ENCODE measurements around the gene PRKCH. TPM values are rescaled to one million over a fixed set of nuclear protein-coding genes. Genes with fewer than 3 reads are reported as not detected.

Gene PRKCH
- polyA plus RNA-seq, 1 donor from 2014 or later = 2.0 TPM

GRCh38 chr14:61536661-61537562 lies 215.5 kb downstream of the PRKCH start:
- no peak for TF ChIP-seq EZH2 (IDR thresholded peaks at IDR 0.05; ENCODE audit: borderline replicate concordance, insufficient read depth, low read length, poor library complexity, severe bottlenecking)
- no peak for TF ChIP-seq RAD21 (conservative IDR thresholded peaks at IDR 0.05)
- TF ChIP-seq MXI1 (conservative IDR thresholded peaks at IDR 0.05; ENCODE audit: poor library complexity, severe bottlenecking) = no peak
- TF ChIP-seq CTCF (IDR thresholded peaks at IDR 0.05; ENCODE audit: poor library complexity, severe bottlenecking) = no peak
- TF ChIP-seq TAF1 (IDR thresholded peaks at IDR 0.05; ENCODE audit: low read depth) = no peak
- TF ChIP-seq EP300 (conservative IDR thresholded peaks at IDR 0.05; ENCODE audit: poor library complexity, severe bottlenecking) = no peak
- TF ChIP-seq REST (IDR thresholded peaks at IDR 0.05; ENCODE audit: borderline replicate concordance) = no peak
- TF ChIP-seq SMC3 (conservative IDR thresholded peaks at IDR 0.05; ENCODE audit: poor library complexity) = no peak
- no peak for TF ChIP-seq POLR2AphosphoS5 (IDR thresholded peaks at IDR 0.05)
- H3K4me2 ChIP-seq (ENCODE audit: low read length) = no peak overlapping the region
- H3K9me3 ChIP-seq (ENCODE audit: low read length) = no peaks in the 10 kb centered on the region
- H3F3A ChIP-seq (ENCODE audit: insufficient read depth, low read length, poor library complexity, severe bottlenecking) = no peaks in the 10 kb centered on the region
- H3K4me3 ChIP-seq (ENCODE audit: low read length) = no peak overlapping the region
- H2AFZ ChIP-seq (ENCODE audit: low read depth, low read length) = no peak overlapping the region
- H3K36me3 ChIP-seq (ENCODE audit: insufficient read depth, low read length) = no peaks in the 10 kb centered on the region
- H3K9ac ChIP-seq (ENCODE audit: low read length) = no peak overlapping the region
- no peak overlapping the region for H3K27ac ChIP-seq (ENCODE audit: low read length)
- no peaks in the 10 kb centered on the region for H3K9me2 ChIP-seq (ENCODE audit: insufficient read depth, low read length)
- H3K27me3 ChIP-seq (ENCODE audit: insufficient read depth, low read depth, low read length) = no peaks in the 10 kb centered on the region
- no peaks in the 10 kb centered on the region for H3K79me2 ChIP-seq (replicated peaks; ENCODE audit: insufficient read depth, low read length)
- H4K20me1 ChIP-seq (ENCODE audit: insufficient read depth) = no peaks in the 10 kb centered on the region

GRCh38 chr14:61537563-61538463 lies 216.4 kb downstream of the PRKCH start:
- H3K9me2 ChIP-seq (ENCODE audit: insufficient read depth, low read length) = no peaks in the 10 kb centered on the region
- H3K9me3 ChIP-seq (ENCODE audit: low read length) = no peaks in the 10 kb centered on the region
- no peak for TF ChIP-seq REST (IDR thresholded peaks at IDR 0.05; ENCODE audit: borderline replicate concordance)
- TF ChIP-seq EZH2 (IDR thresholded peaks at IDR 0.05; ENCODE audit: borderline replicate concordance, insufficient read depth, low read length, poor library complexity, severe bottlenecking) = no peak
- TF ChIP-seq CTCF (IDR thresholded peaks at IDR 0.05; ENCODE audit: poor library complexity, severe bottlenecking) = no peak
- TF ChIP-seq MXI1 (conservative IDR thresholded peaks at IDR 0.05; ENCODE audit: poor library complexity, severe bottlenecking) = no peak
- no peak for TF ChIP-seq TAF1 (IDR thresholded peaks at IDR 0.05; ENCODE audit: low read depth)
- no peaks in the 10 kb centered on the region for H3K27me3 ChIP-seq (ENCODE audit: insufficient read depth, low read depth, low read length)
- H4K20me1 ChIP-seq (ENCODE audit: insufficient read depth) = no peaks in the 10 kb centered on the region
- H3K9ac ChIP-seq (ENCODE audit: low read length) = no peak overlapping the region
- H2AFZ ChIP-seq (ENCODE audit: low read depth, low read length) = no peak overlapping the region
- no peaks in the 10 kb centered on the region for H3K79me2 ChIP-seq (replicated peaks; ENCODE audit: insufficient read depth, low read length)
- H3K4me2 ChIP-seq (ENCODE audit: low read length) = no peak overlapping the region
- H3K27ac ChIP-seq (ENCODE audit: low read length) = no peak overlapping the region
- no peaks in the 10 kb centered on the region for H3F3A ChIP-seq (ENCODE audit: insufficient read depth, low read length, poor library complexity, severe bottlenecking)
- no peak overlapping the region for H3K4me3 ChIP-seq (ENCODE audit: low read length)
- H3K36me3 ChIP-seq (ENCODE audit: insufficient read depth, low read length) = no peaks in the 10 kb centered on the region
